Rectal smooth muscle tissue (tissue), 1 donor: ENCODE results near the gene SORCS1.

Experiments used
- H3K27ac ChIP-seq: one replicate; pipeline ENCODE4 v1.7.0; 2013; ENCODE audit warnings: low read depth, low read length, inconsistent platforms
- H3K27me3 ChIP-seq: one replicate; pipeline ENCODE4 v1.7.0; 2013; ENCODE audit warnings: low read length; ENCODE audit not compliant: control insufficient read depth, insufficient read depth
- H3K36me3 ChIP-seq: one replicate; pipeline ENCODE4 v1.7.0; 2013; ENCODE audit warnings: low read length; ENCODE audit not compliant: control insufficient read depth, insufficient read depth
- H3K4me1 ChIP-seq: one replicate; pipeline ENCODE4 v1.7.0; 2013; ENCODE audit warnings: low read length; ENCODE audit not compliant: control insufficient read depth, insufficient read depth
- H3K4me3 ChIP-seq: one replicate; pipeline ENCODE4 v1.7.0; 2013; ENCODE audit warnings: low read length
- H3K9ac ChIP-seq: one replicate; pipeline ENCODE4 v1.7.0; 2013; ENCODE audit warnings: low read length

The SORCS1 gene

DNA sequence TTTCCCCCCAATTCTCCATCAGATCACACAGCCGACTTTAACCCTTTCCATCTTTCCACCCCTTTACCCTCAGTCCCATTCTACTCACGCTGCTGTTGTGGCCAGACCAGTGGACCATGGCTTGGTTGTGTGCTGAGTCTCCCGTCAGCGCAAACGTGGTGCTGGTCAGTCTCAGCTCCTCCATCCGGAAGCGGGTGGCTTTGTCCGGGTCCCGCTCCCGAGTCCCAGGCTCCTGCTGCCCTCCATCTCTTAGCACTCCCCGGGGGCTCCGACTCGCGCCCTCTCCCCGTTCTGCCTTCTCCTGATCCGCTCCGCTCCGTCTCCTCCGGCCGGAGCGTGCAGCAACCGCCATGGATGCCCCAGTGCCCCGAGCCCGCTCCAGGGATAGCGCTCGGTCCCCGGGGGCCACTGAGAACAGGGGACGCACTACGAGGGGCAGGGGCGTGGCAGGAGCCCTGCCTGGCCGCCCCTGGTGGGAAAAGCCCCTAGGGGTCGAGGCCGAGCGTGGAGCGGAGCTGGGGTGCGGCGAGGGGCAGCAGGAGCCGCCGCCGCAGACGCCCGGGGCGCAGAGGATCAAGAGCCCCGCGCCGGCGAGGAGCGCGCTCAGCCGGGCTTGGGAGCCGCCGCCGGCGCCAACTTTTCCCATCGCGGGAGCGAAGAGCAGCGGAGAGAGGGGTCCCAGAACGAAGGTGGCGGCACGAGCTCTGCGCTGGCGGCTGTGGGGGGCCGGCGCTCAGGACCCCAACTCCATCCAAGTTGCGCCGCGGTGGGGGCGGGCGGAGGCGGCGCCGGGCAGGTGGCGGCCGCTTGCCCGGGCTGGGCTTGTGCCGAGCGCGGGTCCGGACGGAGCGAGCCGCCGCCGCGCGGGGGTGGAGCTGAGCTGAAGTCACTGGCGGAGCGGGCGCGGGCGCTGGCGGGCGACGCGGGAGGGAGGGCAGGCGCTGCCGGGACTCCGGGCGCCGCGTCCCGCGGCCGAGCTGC is at the start of gene SORCS1:
SORCS1 (minus strand) TSS at position 826 of the 981 bp plus-strand sequence.
- Histone ChIP-seq H3K4me1 (peaks cover 4% of the 10 kb centered on the region), H3K36me3 (no peaks in the 10 kb centered on the region), H3K27ac (no peak within 1 kb of the TSS), H3K27me3 (no peaks in the 10 kb centered on the region), H3K9ac (peak within 1 kb of the TSS; percentile 33), H3K4me3 (peak within 1 kb of the TSS; percentile 61)

DNA sequence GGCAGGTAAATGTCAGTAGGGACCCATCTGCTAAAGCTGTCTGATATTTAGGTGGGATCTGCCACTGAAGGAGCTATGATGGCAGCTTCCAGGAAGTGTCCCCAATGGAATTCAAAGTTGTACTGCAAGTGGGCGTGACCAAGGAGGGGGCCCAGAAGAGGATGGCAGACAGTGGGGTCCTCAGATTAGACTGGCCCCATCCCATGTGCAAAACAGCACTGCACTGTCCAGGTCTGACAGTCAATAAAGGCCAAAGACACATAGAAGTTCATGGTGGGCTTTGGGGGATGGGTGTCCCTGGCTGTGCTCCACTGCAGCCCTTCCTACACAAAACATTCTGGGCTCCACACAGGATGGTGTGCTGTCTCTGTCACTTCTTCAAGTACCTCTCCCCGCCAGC is 49.8 kb upstream of the SORCS1 start:
- Histone ChIP-seq H3K27ac (no peak overlapping the region), H3K27me3 (no peaks in the 10 kb centered on the region), H3K4me3 (no peak overlapping the region), H3K4me1 (no peaks in the 10 kb centered on the region), H3K36me3 (no peaks in the 10 kb centered on the region), H3K9ac (no peak overlapping the region)

- Histone ChIP-seq H3K4me1 (no peaks in the 10 kb centered on the region), H3K36me3 (no peaks in the 10 kb centered on the region), H3K27me3 (no peaks in the 10 kb centered on the region), H3K9ac (no peak overlapping the region), H3K27ac (no peak overlapping the region), H3K4me3 (no peak overlapping the region)
These were observed 49.4 kb upstream of the SORCS1 start for GRCh38 chr10:107213861-107214260.

- no peak overlapping the region for H3K9ac ChIP-seq
- H3K36me3 ChIP-seq: no peaks in the 10 kb centered on the region
- no peaks in the 10 kb centered on the region for H3K27me3 ChIP-seq
- no peaks in the 10 kb centered on the region for H3K4me1 ChIP-seq
- H3K27ac ChIP-seq: no peak overlapping the region
- H3K4me3 ChIP-seq: no peak overlapping the region
These were observed 42.3 kb upstream of the SORCS1 start for GRCh38 chr10:107206833-107207232.

GRCh38 chr10:107169516-107169915 is 5.0 kb upstream of the SORCS1 start:
- Histone ChIP-seq H3K36me3 (no peaks in the 10 kb centered on the region), H3K4me3 (no peak overlapping the region), H3K27ac (no peak overlapping the region), H3K4me1 (peaks cover 2% of the 10 kb centered on the region), H3K27me3 (no peaks in the 10 kb centered on the region), H3K9ac (no peak overlapping the region)

DNA sequence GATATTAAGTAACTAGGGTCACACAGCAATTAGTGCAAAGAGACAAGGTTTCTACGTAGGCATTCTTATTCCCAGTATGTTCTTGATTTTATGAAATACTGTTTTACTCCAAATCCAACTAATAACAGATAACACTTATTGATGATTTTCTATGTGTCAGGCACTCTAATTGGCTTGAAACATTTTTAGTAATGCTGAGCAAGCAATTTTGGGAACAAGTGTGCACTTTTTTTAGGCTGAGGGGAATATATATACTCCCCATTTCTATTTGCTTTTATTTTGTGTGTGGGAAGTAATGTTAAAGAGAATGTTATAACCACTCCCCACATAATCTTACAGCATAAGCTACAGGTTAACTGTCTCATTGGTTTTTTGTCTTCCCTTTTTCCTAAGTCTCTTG is 4.2 kb upstream of the SORCS1 start:
- H3K4me1 ChIP-seq: peaks cover 2% of the 10 kb centered on the region
- no peaks in the 10 kb centered on the region for H3K27me3 ChIP-seq
- no peak overlapping the region for H3K4me3 ChIP-seq

GRCh38 chr10:107166403-107166802 is 1.9 kb upstream of the SORCS1 start:
- peaks cover 4% of the 10 kb centered on the region for H3K4me1 ChIP-seq
- H3K4me3 ChIP-seq: no peak overlapping the region
- no peak overlapping the region for H3K9ac ChIP-seq
- H3K27ac ChIP-seq: no peak overlapping the region
- H3K27me3 ChIP-seq: no peaks in the 10 kb centered on the region
- H3K36me3 ChIP-seq: no peaks in the 10 kb centered on the region

More for the DNA sequence above, 4.2 kb upstream of the SORCS1 start:
- Histone ChIP-seq H3K9ac (no peak overlapping the region), H3K36me3 (no peaks in the 10 kb centered on the region), H3K27ac (no peak overlapping the region)

DNA sequence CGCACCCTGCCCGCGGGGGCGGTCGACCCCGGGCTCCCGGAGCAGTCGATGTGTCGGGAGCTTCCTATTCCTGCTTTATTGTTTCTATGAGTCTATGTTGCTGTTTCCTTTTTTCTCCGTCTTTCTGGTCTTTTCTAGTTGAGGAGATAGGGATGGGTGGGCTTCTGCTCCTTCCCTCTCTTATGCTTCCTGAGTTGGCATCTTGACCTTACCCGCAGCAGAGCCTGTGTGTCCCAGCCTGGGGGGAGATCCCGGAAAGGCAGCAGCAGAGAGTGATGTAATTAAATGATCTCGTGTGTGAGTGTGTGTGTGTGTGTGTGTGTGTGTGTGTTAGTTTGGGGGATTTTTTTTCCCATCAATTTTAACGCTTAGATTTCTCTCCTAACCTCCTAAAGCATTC is 486 bp upstream of the SORCS1 start:
- H3K27me3 ChIP-seq: no peaks in the 10 kb centered on the region
- H3K4me1 ChIP-seq: peaks cover 4% of the 10 kb centered on the region
- H3K4me3 ChIP-seq: peak overlapping the region; percentile 61
- no peaks in the 10 kb centered on the region for H3K36me3 ChIP-seq
- peak overlapping the region; percentile 33 for H3K9ac ChIP-seq
- no peak overlapping the region for H3K27ac ChIP-seq

GRCh38 chr10:107163076-107163855 is 1.2 kb downstream of the SORCS1 start:
- H3K9ac ChIP-seq: no peak overlapping the region
- no peaks in the 10 kb centered on the region for H3K36me3 ChIP-seq
- peak overlapping the region; percentile 25 for H3K4me3 ChIP-seq
- no peak overlapping the region for H3K27ac ChIP-seq
- peaks cover 4% of the 10 kb centered on the region for H3K4me1 ChIP-seq
- H3K27me3 ChIP-seq: no peaks in the 10 kb centered on the region

DNA sequence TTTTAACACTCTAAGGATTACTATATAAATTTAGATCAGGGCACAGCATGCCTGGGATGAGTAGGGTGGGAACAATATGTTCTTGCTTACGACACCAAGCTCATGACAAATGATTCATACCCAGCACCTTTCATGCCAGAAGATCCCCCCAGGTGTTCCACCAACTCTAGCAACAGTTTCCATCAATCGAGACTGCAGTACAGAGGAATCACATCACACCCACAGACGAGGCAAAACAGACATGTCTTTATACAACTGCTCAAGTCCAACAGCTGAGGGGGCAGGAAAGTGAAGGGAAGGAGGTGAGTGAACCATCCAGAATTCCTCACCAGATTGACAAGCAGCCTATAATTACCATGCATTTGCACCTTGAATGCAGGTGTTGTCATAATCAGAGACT is 3.6 kb downstream of the SORCS1 start:
- Histone ChIP-seq H3K27me3 (no peaks in the 10 kb centered on the region), H3K4me3 (no peak overlapping the region)

GRCh38 chr10:107159871-107160270 is 4.6 kb downstream of the SORCS1 start:
- no peak overlapping the region for H3K9ac ChIP-seq
- H3K4me1 ChIP-seq: peaks cover 2% of the 10 kb centered on the region
- H3K4me3 ChIP-seq: no peak overlapping the region
- H3K27me3 ChIP-seq: no peaks in the 10 kb centered on the region
- no peaks in the 10 kb centered on the region for H3K36me3 ChIP-seq
- H3K27ac ChIP-seq: no peak overlapping the region

More for the DNA sequence above, 3.6 kb downstream of the SORCS1 start:
- no peaks in the 10 kb centered on the region for H3K36me3 ChIP-seq
- peaks cover 4% of the 10 kb centered on the region for H3K4me1 ChIP-seq
- no peak overlapping the region for H3K27ac ChIP-seq
- no peak overlapping the region for H3K9ac ChIP-seq

DNA sequence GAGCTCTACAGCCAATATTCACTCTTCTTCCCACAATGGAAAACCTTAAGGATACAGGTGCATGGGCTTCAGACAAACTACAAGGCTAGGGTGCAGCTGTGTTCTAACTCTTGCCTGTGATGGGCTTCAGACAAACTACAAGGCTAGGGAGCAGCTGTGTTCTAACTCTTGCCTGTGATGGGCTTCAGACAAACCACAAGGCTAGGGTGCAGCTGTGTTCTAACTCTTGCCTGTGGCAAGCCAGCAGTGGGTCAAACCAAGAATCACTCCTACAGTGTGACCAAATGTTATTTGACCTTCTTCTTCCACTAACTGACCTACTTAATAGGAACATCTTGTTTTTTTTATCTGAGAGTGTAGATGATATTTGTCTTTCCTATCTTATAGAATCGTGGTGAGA is 7.4 kb downstream of the SORCS1 start:
- no peaks in the 10 kb centered on the region for H3K4me1 ChIP-seq
- H3K9ac ChIP-seq: no peak overlapping the region
- no peaks in the 10 kb centered on the region for H3K27me3 ChIP-seq
- no peak overlapping the region for H3K4me3 ChIP-seq
- H3K27ac ChIP-seq: no peak overlapping the region
- H3K36me3 ChIP-seq: no peaks in the 10 kb centered on the region
